ENCODE results near the gene ENSA. TPM values are rescaled to one million over a fixed set of nuclear protein-coding genes. Genes with fewer than 3 reads are reported as not detected.
A peak's percentile ranks its signal among the peaks of the same experiment; 100 is the strongest.

Gene ENSA
- total and polyA plus RNA-seq, 2 of the 4 experiments (the other 2 are of a cell fraction) = 53.2 to 96.5 TPM

- Histone ChIP-seq H3K9me3 (ENCODE audit: control insufficient read depth, insufficient read depth, low read length) (no peaks in the 10 kb centered on the region), H4K5ac (ENCODE audit: low read depth, low read length) (no peak overlapping the region), H2BK5ac (ENCODE audit: low read depth, low read length, poor library complexity, severe bottlenecking) (peak overlapping the region; percentile 54), H2BK15ac (ENCODE audit: low read depth, low read length) (peak overlapping the region; percentile 98), H3K4me2 (ENCODE audit: low read depth, low read length) (no peak overlapping the region), H2BK120ac (ENCODE audit: low read depth, low read length) (peak overlapping the region; percentile 70; the same call in 1 of the 2 replicates), H2BK20ac (ENCODE audit: low read depth, low read length) (peak overlapping the region; percentile 81), H3K4me1 (ENCODE audit: control insufficient read depth, insufficient read depth, low read length) (peaks cover 11% of the 10 kb centered on the region), H3K18ac (ENCODE audit: low read depth, low read length) (peak overlapping the region; percentile 57; the same call in 1 of the 2 replicates), H2AFZ (replicated peaks; ENCODE audit: low read length, poor library complexity) (no peak overlapping the region), H3K79me1 (ENCODE audit: low read depth in 1 of 2, low read length in 2 of 2) (peaks cover 11 to 58% of the 10 kb centered on the region in 2 experiments), H3K9ac (ENCODE audit: low read depth, low read length) (no peak overlapping the region), H3K23ac (ENCODE audit: low read depth, low read length) (0 out of 2 replicates have a peak overlapping the region, but pooled peaks have one; percentile 64), H3K4me3 (ENCODE audit: insufficient read depth, low read depth, low read length) (no peak overlapping the region), H3K14ac (replicated peaks; ENCODE audit: low read depth, low read length) (peak overlapping the region; percentile 73), H4K8ac (ENCODE audit: low read depth in 2 of 2, low read length in 2 of 2) (peak overlapping the region; percentile 33 to 50; a peak in 2 of 4 replicates), H3K27ac (ENCODE audit: insufficient read depth, low read length) (no peak overlapping the region), H3K4ac (ENCODE audit: low read depth, low read length) (peak overlapping the region; percentile 81), H3K56ac (ENCODE audit: extremely low read depth, insufficient read depth, low read length) (no peak overlapping the region), H4K20me1 (ENCODE audit: insufficient read depth, low read length) (no peaks in the 10 kb centered on the region), H2AK5ac (ENCODE audit: low read depth, low read length) (peak overlapping the region; percentile 97), H3K9me1 (ENCODE audit: insufficient read depth, low read length) (peaks cover 5% of the 10 kb centered on the region), H2AK9ac (replicated peaks; ENCODE audit: low read depth, low read length, poor library complexity) (no peak overlapping the region), H3K27me3 (ENCODE audit: control insufficient read depth, insufficient read depth, low read length) (no peaks in the 10 kb centered on the region), H4K91ac (ENCODE audit: insufficient read depth, low read depth, low read length) (peak overlapping the region; percentile 60), H3K36me3 (ENCODE audit: control insufficient read depth, insufficient read depth, low read length) (no peaks in the 10 kb centered on the region)
- ATAC-seq (ENCODE audit: low read depth) (no peak), DNase-seq (no peak)
- in situ Hi-C loops (cut with MboI; ENCODE audit: low sequenced_read_pairs) (no loop called here), intact Hi-C loops (cut with micrococcal nuclease) (no loop called here), dilution Hi-C loops (cut with HindIII; ENCODE audit: low sequenced_read_pairs, unreplicated experiment) (no loop called here)
- no CpG with 5 or more reads among the region's 7 CpGs for WGBS, 2 experiments (ENCODE audit: extremely low coverage in 2 of 2, insufficient read length in 1 of 2)
- TF ChIP-seq MAZ (IDR thresholded peaks at IDR 0.05; ENCODE audit: borderline replicate concordance, low read depth, low read length) (no peak), CTCF (conservative IDR thresholded peaks at IDR 0.05; ENCODE audit: low read depth, low read length) (no peak), RAD21 (IDR thresholded peaks at IDR 0.05; ENCODE audit: low read length) (no peak), ELK1 (IDR thresholded peaks at IDR 0.05; ENCODE audit: borderline replicate concordance, low read depth, low read length) (no peak), CHD1 (IDR thresholded peaks at IDR 0.05; ENCODE audit: low read depth, low read length) (no peak), RFX5 (IDR thresholded peaks at IDR 0.05; ENCODE audit: low read depth, low read length) (no peak), MAFK (IDR thresholded peaks at IDR 0.05; ENCODE audit: low read depth, low read length) (no peak), SMC3 (IDR thresholded peaks at IDR 0.05; ENCODE audit: low read depth, low read length) (no peak), FOS (IDR thresholded peaks at IDR 0.05; ENCODE audit: low read depth, low read length) (no peak)
- BruUV-seq (replicated peaks) = no TSS peak
- ChIA-PET POLR2A (ENCODE audit: unreplicated experiment) (no interaction called here), CTCF (no interaction called here)
Measured at GRCh38 chr1:150606463-150607142, 22.8 kb downstream of the ENSA start.
